HPDE6-E6E7 (cell line): ENCODE results near the gene STAT6.

ENCODE experiments used
- DNase-seq: peaks from one replicate; pipeline ENCODE4 v3.0.0; 2011; ENCODE audit warnings: missing footprints; ENCODE audit errors: extremely low spot score

Gene STAT6

GRCh38 chr12:57111031-57111734 is at the start of gene STAT6:
TSS of gene STAT6 (minus strand) at chr12:57111362. CDS start at chr12:57108278, 3,084 bp downstream.
- peak; percentile 66 for DNase-seq

GRCh38 chr12:57160741-57161140 is 49.6 kb upstream of the STAT6 start:
- no peak for DNase-seq

GRCh38 chr12:57160040-57160439 is 48.9 kb upstream of the STAT6 start:
- no peak for DNase-seq

GRCh38 chr12:57159311-57159710 is 48.1 kb upstream of the STAT6 start:
- no peak for DNase-seq

GRCh38 chr12:57158665-57159064 is 47.5 kb upstream of the STAT6 start:
- DNase-seq, result no peak

- DNase-seq, result no peak
These were observed 47.0 kb upstream of the STAT6 start for GRCh38 chr12:57158186-57158585.

GRCh38 chr12:57157588-57158173 is 46.5 kb upstream of the STAT6 start:
- no peak for DNase-seq

GRCh38 chr12:57156701-57157403 is 45.7 kb upstream of the STAT6 start:
- no peak for DNase-seq

GRCh38 chr12:57154804-57155434 is 43.8 kb upstream of the STAT6 start:
- no peak for DNase-seq

- no peak for DNase-seq
These were observed 42.9 kb upstream of the STAT6 start for GRCh38 chr12:57154076-57154475.

GRCh38 chr12:57153415-57153997 is 42.3 kb upstream of the STAT6 start:
- no peak for DNase-seq

- no peak for DNase-seq
These were observed 41.5 kb upstream of the STAT6 start for GRCh38 chr12:57152639-57153038.

GRCh38 chr12:57151741-57152630 is 40.8 kb upstream of the STAT6 start:
- peak; percentile 86 for DNase-seq

- no peak for DNase-seq
These were observed 39.3 kb upstream of the STAT6 start for GRCh38 chr12:57150400-57151000.

GRCh38 chr12:57149245-57149900 is 38.2 kb upstream of the STAT6 start:
- no peak for DNase-seq

GRCh38 chr12:57148469-57149244 is 37.5 kb upstream of the STAT6 start:
- no peak for DNase-seq

GRCh38 chr12:57146961-57147944 is 36.1 kb upstream of the STAT6 start, which contains the start of gene LRP1-AS:
TSS of gene LRP1-AS (minus strand) at chr12:57147619.
- DNase-seq, result no peak

GRCh38 chr12:57146092-57146491 is 34.9 kb upstream of the STAT6 start:
- no peak for DNase-seq
